Activated effector memory CD4-positive, alpha-beta T cell treated with Interleukin-2 at 50 U/mL for 16 hours (primary cell): ENCODE data around the gene ASTL.
"Not testable (repeated sequence)": the region's sequence is repeated elsewhere in the genome, so short reads cannot be mapped to it uniquely, and the experiment has no call there.

ENCODE experiments used
- DNase-seq: peaks from one replicate; pipeline ENCODE4 v3.0.0-alpha.2; 2020

Gene ASTL

GRCh38 chr2:96145036-96145847 lies 6.9 kb upstream of the ASTL start, which contains the start of gene DUSP2:
TSS of gene DUSP2 (minus strand) at chr2:96145440. CDS start at chr2:96145354, 86 bp downstream.
- peak; percentile 81 for DNase-seq

GRCh38 chr2:96144481-96145035 lies 6.3 kb upstream of the ASTL start:
- DNase-seq: peak; percentile 30

DNA sequence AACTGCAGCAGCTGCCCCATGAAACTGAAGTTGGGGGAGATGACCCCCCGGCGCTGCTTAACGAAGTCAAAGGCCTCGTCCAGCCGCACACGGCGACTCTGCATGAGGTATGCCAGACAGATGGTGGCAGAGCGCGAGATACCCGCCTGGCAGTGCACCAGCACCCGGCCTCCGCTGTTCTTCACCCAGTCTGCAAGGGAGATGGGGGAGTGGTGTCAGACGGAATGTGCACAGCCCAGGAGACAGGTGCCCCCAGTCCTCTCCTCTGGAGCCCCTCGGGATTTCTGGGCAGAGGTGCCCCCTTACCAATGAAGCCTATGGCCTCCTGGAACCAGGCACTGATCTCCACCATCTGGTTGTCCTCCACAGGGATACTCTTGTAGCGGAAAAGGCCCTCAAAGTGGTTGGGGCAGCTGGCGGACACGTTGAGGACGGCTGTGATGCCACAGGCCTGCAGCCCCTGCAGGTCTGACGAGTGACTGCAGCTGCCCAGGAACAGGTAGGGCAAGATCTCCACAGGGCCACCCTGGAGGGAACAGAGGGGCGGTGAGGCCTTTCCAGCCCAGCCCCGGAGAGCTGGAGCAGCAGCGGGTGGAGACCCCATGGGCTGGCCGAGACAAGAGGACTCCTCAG lies 5.7 kb upstream of the ASTL start:
- peak; percentile 24 for DNase-seq

GRCh38 chr2:96143231-96143847 lies 5.0 kb upstream of the ASTL start:
- DNase-seq: no peak

GRCh38 chr2:96142217-96143113 lies 4.2 kb upstream of the ASTL start:
- DNase-seq: peak; percentile 37

DNA sequence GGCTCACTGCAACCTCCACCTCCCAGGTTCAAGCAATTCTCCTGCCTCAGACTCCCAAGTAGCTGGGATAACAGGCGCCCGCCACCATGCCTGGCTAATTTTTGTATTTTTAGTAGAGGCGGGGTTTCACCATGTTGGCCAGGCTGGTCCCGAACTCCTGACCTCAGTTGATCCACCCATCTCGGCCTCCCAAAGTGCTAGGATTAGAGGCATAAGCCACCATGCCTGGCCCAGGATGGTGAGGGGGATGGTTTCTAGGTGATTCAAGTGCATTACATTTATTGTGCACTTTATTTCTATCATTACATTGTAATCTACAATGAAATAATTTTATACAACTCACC lies 3.3 kb upstream of the ASTL start:
- not testable (repeated sequence) for DNase-seq

- no peak for DNase-seq
Measured at GRCh38 chr2:96140941-96141623, 2.8 kb upstream of the ASTL start.

GRCh38 chr2:96139181-96139758 lies 968 bp upstream of the ASTL start:
- no peak for DNase-seq

DNA sequence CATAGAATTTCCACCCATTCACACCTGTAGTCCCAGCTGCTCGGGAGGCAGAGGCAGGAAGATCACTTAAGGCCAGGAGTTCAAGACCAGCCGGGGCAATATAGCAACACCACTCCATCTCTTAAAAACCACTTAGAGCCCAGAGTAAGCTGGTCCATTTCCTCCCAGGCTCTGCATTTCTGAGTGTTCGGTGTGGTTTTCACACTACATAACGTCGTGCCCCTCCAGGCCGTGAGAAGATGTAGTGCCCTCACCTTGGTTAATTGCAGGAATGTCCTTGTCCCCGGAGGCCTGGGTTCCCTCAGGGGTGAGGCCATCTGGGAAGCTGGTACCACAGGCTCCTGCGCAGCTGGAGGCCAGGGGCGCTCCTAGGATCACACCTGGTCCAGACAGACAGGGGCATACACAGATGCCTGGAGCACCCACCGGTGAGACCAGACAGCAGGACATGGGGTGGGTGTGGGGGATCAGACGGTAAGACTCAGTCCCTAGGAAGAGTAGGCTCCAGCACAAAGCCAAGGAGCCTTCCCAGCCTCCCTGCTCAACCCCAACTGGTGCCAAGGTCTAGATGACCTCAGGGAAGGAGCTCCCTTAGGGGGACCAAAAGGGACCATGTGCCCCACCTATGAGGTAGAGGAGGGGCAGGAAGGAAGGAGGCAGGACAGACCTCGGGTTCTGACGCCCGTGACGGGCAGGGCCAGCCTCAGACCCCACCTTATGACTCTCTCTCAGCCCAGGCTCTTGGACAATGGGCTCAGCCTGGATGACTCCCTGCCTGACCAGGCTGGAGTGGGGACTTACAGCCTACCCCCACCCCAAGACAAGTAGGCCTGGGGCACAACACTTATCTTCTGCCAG lies 752 bp downstream of the ASTL start:
- no peak for DNase-seq

DNA sequence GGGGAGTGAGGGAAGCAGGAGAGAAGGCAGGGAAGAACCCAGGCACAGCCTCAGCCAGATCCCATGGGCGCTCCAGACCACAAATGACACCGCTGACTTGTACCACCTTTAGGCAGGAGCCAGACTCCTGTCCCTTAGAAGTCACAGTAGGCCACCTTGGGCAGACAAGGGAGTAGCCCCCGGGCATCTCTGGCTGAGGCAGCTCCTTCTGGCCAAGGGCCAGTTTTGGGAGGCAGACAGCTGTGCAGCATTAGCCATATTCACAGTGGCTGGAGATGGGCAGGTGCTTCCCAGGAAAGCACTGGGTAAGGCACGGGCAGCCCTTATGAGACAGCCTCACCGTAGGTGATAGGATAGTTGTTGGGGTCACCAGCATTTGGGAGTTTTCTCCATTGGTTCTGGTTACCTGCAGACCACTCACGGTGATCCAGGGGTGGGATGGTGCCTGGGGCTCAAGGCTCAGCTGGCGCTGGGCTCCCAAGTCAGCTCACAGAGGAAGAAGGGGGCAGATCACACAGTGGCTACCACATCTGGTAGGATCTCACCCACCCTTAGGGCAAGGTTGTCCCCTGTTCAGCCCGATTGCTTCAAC lies 2.1 kb downstream of the ASTL start:
- no peak for DNase-seq

DNA sequence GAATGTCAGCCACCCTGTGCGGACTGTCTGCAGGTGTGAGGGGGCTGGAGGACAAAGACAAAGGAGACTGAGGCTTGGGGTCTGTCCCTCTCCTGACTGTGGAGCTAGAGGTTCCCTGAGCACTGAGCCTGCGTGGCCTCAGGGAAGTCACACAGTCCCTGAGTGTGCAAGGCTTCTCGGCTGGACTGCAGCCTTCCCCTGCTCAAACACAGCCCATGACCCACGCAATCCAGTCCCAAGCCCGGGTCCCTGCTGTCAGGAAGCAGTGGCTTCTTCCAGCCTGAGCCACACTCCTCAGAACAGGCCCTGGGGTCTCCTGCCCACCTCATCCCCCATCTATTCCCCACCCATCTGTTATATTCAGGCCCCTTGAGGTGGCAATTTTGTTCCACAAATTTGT lies 2.7 kb downstream of the ASTL start:
- DNase-seq: no peak

- DNase-seq: no peak
Measured at GRCh38 chr2:96135171-96135570, 3.1 kb downstream of the ASTL start.

DNA sequence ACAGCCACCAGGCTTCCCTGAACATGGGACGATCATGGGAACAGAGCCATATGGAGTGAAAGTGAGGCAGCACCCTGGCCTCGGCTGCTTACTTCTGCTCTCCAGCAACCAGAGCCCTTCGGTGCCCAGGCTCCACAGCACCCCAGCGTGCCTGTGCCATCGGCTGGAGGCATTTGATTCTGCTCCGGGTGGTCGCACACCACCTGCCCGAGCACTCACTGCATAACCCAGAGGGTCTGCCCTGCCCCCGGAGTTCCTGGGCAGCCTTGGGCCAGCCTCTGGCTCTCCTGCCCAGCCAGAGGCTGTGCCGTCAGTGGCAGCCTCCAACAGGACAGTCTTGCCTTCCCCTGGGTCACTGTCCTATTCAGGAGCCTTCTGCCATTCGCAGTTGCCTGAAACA lies 3.9 kb downstream of the ASTL start:
- DNase-seq: no peak

GRCh38 chr2:96131813-96132745 lies 6.2 kb downstream of the ASTL start:
- DNase-seq: no peak

DNA sequence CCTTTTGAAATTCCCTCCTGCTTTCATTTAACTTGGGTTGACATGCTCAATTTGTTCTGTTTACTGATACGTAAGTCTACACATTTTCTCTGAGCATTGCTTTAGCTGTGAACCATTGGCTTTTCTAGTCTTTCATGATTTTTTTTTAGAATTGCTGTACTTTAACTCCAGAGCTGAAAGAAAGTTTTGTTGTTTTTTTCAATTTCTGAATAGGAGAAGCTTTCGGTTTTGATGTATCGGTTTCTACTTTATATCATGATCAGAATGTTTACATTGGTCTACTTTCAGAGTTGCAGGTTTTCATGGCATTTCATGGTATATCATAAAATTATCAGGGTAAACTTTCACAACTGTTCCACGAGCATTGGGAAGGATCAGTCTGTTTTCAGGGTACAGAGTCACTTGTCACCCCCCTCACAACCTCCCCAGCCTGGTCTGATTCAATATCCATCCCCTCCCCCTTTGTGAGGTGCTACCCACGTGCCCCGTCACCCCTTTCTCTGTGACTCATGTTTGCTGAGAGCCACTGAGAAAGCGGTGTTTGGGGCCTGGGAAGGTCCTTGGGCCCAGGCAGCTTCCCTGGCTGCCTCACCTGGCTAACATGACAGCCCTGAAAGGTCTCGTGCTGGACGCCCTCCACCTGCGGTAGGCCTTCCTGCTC lies 7.0 kb downstream of the ASTL start:
- no peak for DNase-seq

- no peak for DNase-seq
Measured at GRCh38 chr2:96130483-96130882, 7.8 kb downstream of the ASTL start.

GRCh38 chr2:96129528-96130120 lies 8.7 kb downstream of the ASTL start:
- no peak for DNase-seq

DNA sequence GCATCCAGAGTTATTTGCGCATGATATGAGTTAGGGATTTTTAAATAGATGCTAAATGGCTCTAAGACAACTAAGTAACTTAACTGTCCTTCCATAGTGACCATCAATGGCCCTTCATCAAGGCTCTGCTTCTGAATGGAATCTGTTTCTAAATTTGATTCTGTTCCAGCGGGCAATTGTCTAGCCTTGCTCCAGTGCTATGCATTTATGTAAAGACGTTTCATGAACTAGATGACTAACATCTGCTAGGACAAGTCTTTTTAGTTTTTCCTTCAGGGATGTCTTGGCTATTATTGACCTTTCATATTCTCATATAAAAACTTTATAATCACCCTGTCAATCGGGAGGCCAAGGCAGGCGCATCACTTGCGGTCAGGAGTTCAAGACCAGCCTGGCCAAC lies 9.8 kb downstream of the ASTL start:
- DNase-seq: no peak
